ENCODE data around the gene RGS7. TPM values are rescaled to one million over a fixed set of nuclear protein-coding genes. Genes with fewer than 3 reads are reported as not detected.

RGS7 gene
- polyA plus RNA-seq, 1 donor (not counting 4 experiments of a cell fraction or from before 2014, with no cell fraction given): not detected

DNA sequence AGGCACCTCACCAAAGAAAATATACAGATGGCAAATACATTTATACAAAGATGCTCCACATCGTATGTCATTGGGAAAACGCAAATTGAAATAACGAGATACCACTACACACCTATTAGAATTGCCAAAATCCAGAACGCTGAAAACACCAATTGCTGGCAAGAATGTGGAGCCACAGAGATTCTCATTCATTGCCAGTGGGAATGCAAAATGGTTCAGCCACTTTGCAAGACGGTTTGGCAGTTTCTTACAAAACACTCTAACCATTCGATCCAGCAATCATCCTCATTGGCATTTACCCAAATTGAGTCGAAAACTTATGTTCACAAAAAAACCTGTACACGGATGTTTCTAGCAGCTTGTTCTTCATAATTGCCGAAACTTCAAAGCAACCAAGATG is 521.7 kb downstream of the RGS7 start:
- no peaks in the 10 kb centered on the region for H4K20me1 ChIP-seq (ENCODE audit: control insufficient read depth, extremely low read depth, insufficient read depth, low read length)
- no peak overlapping the region for H3K4me3 ChIP-seq (ENCODE audit: control insufficient read depth in 2 of 3, extremely low read depth in 1 of 3, insufficient read depth in 2 of 3, low read depth in 1 of 3, low read length in 3 of 3)
- H3K27me3 ChIP-seq (ENCODE audit: control insufficient read depth, extremely low read depth, insufficient read depth, low read length): no peaks in the 10 kb centered on the region
- H3K4me1 ChIP-seq (ENCODE audit: control insufficient read depth, extremely low read depth, insufficient read depth, low read length): no peaks in the 10 kb centered on the region
- DNase-seq (ENCODE audit: low read depth, low spot score): no peak
- H3K9me1 ChIP-seq (ENCODE audit: control insufficient read depth, extremely low read depth, insufficient read depth, low read length): no peaks in the 10 kb centered on the region
- H3K9ac ChIP-seq (ENCODE audit: control insufficient read depth, extremely low read depth, insufficient read depth, low read length): no peak overlapping the region
- H3K79me2 ChIP-seq (ENCODE audit: control insufficient read depth, insufficient read depth, low read length): no peaks in the 10 kb centered on the region
- H3K36me3 ChIP-seq (ENCODE audit: control insufficient read depth in 2 of 2, extremely low read depth in 1 of 2, insufficient read depth in 2 of 2, low read length in 2 of 2): no peaks in the 10 kb centered on the region
- no peak for FAIRE-seq
- TF ChIP-seq, protein P1, sequence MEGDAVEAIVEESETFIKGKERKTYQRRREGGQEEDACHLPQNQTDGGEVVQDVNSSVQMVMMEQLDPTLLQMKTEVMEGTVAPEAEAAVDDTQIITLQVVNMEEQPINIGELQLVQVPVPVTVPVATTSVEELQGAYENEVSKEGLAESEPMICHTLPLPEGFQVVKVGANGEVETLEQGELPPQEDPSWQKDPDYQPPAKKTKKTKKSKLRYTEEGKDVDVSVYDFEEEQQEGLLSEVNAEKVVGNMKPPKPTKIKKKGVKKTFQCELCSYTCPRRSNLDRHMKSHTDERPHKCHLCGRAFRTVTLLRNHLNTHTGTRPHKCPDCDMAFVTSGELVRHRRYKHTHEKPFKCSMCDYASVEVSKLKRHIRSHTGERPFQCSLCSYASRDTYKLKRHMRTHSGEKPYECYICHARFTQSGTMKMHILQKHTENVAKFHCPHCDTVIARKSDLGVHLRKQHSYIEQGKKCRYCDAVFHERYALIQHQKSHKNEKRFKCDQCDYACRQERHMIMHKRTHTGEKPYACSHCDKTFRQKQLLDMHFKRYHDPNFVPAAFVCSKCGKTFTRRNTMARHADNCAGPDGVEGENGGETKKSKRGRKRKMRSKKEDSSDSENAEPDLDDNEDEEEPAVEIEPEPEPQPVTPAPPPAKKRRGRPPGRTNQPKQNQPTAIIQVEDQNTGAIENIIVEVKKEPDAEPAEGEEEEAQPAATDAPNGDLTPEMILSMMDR (optimal IDR thresholded peaks at IDR 0.05 in 1 of 3, IDR thresholded peaks at IDR 0.05 in 1 of 3, conservative IDR thresholded peaks at IDR 0.05 in 1 of 3; ENCODE audit: extremely low read depth in 1 of 3, insufficient read depth in 2 of 3, low read length in 3 of 3): no peak
- TF ChIP-seq EZH2 (IDR thresholded peaks at IDR 0.05; ENCODE audit: low read length): no peak
- H3K9me3 ChIP-seq (ENCODE audit: control insufficient read depth, low read depth, low read length): no peaks in the 10 kb centered on the region
- H3K4me2 ChIP-seq (ENCODE audit: control insufficient read depth, extremely low read depth, insufficient read depth, low read depth, low read length): no peak overlapping the region
- H2AFZ ChIP-seq (ENCODE audit: control insufficient read depth, low read length): no peak overlapping the region
- no peak overlapping the region for H3K27ac ChIP-seq (ENCODE audit: control insufficient read depth, insufficient read depth, low read length)
- dilution Hi-C loops (cut with MboI; ENCODE audit: extremely low pct_ligation_motif_present, low sequenced_read_pairs): no loop called here

DNA sequence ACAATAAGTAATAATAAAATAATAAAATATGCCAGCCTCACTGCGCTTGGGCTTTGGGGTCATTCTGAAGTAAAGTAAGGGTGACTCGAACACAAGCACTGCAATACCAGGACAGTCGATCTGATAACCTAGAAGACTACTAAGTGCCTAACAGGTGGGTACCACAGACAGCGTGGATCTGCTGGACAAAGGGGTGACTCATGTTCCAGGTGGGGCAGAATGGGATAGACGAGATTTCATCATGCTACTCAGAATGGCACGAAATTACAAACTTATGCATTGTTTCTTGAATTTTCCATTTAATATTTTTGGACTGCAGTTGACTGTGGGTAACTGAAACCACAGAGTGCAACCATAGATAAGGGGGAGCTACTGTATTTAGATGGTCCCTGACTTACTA is 523.9 kb downstream of the RGS7 start:
- TF ChIP-seq, protein P1 (optimal IDR thresholded peaks at IDR 0.05 in 1 of 3, IDR thresholded peaks at IDR 0.05 in 1 of 3, conservative IDR thresholded peaks at IDR 0.05 in 1 of 3; ENCODE audit: extremely low read depth in 1 of 3, insufficient read depth in 2 of 3, low read length in 3 of 3): no peak
- no peak for TF ChIP-seq EZH2 (IDR thresholded peaks at IDR 0.05; ENCODE audit: low read length)
- no peak overlapping the region for H3K4me2 ChIP-seq (ENCODE audit: control insufficient read depth, extremely low read depth, insufficient read depth, low read depth, low read length)
- no peaks in the 10 kb centered on the region for H3K27me3 ChIP-seq (ENCODE audit: control insufficient read depth, extremely low read depth, insufficient read depth, low read length)
- no peaks in the 10 kb centered on the region for H3K79me2 ChIP-seq (ENCODE audit: control insufficient read depth, insufficient read depth, low read length)
- FAIRE-seq (no peak), DNase-seq (ENCODE audit: low read depth, low spot score) (no peak)
- no peaks in the 10 kb centered on the region for H3K9me3 ChIP-seq (ENCODE audit: control insufficient read depth, low read depth, low read length)
- H3K27ac ChIP-seq (ENCODE audit: control insufficient read depth, insufficient read depth, low read length): no peak overlapping the region
- no peak overlapping the region for H2AFZ ChIP-seq (ENCODE audit: control insufficient read depth, low read length)
- no peak overlapping the region for H3K4me3 ChIP-seq (ENCODE audit: control insufficient read depth in 2 of 3, extremely low read depth in 1 of 3, insufficient read depth in 2 of 3, low read depth in 1 of 3, low read length in 3 of 3)
- no peaks in the 10 kb centered on the region for H3K36me3 ChIP-seq (ENCODE audit: control insufficient read depth in 2 of 2, extremely low read depth in 1 of 2, insufficient read depth in 2 of 2, low read length in 2 of 2)
- H3K4me1 ChIP-seq (ENCODE audit: control insufficient read depth, extremely low read depth, insufficient read depth, low read length): no peaks in the 10 kb centered on the region
- no peaks in the 10 kb centered on the region for H3K9me1 ChIP-seq (ENCODE audit: control insufficient read depth, extremely low read depth, insufficient read depth, low read length)
- dilution Hi-C loops (cut with MboI; ENCODE audit: extremely low pct_ligation_motif_present, low sequenced_read_pairs): no loop called here
- no peak overlapping the region for H3K9ac ChIP-seq (ENCODE audit: control insufficient read depth, extremely low read depth, insufficient read depth, low read length)
- H4K20me1 ChIP-seq (ENCODE audit: control insufficient read depth, extremely low read depth, insufficient read depth, low read length): no peaks in the 10 kb centered on the region

All from keratinocyte (primary cell).